Femur (tissue), 1 donor: Measurements from ENCODE around the gene BCO1.
"Not testable (repeated sequence)": the region's sequence is repeated elsewhere in the genome, so short reads cannot be mapped to it uniquely, and the experiment has no call there.

Experiments used
- DNase-seq: peaks from one replicate; pipeline ENCODE4 v3.0.0-alpha.2; 2017

The BCO1 gene

GRCh38 chr16:81238296-81239011 is at the start of gene BCO1:
Gene BCO1 (plus strand): TSS chr16:81238689. CDS start chr16:81238909, 220 bp downstream.
- DNase-seq: peak; percentile 38

- DNase-seq: peak; percentile 35
These were observed 49.3 kb upstream of the BCO1 start for GRCh38 chr16:81189100-81189664.

GRCh38 chr16:81190667-81191066 is 47.8 kb upstream of the BCO1 start:
- DNase-seq: no peak

GRCh38 chr16:81195885-81196534 is 42.5 kb upstream of the BCO1 start:
- no peak for DNase-seq

- DNase-seq: no peak
These were observed 39.9 kb upstream of the BCO1 start for GRCh38 chr16:81198635-81199034.

- DNase-seq: no peak
These were observed 37.2 kb upstream of the BCO1 start for GRCh38 chr16:81201267-81201666.

- DNase-seq: peak; percentile 53
These were observed 33.5 kb upstream of the BCO1 start for GRCh38 chr16:81204798-81205680.

GRCh38 chr16:81207076-81207475 is 31.4 kb upstream of the BCO1 start:
- DNase-seq: no peak

GRCh38 chr16:81210807-81211206 is 27.7 kb upstream of the BCO1 start:
- DNase-seq: no peak

GRCh38 chr16:81212830-81213465 is 25.5 kb upstream of the BCO1 start:
- DNase-seq: no peak

GRCh38 chr16:81214745-81215166 is 23.7 kb upstream of the BCO1 start:
- DNase-seq: no peak

- DNase-seq: no peak
These were observed 22.4 kb upstream of the BCO1 start for GRCh38 chr16:81216114-81216513.

GRCh38 chr16:81216706-81217105 is 21.8 kb upstream of the BCO1 start:
- DNase-seq: no peak

GRCh38 chr16:81219151-81219550 is 19.3 kb upstream of the BCO1 start:
- DNase-seq: no peak

- DNase-seq: no peak
These were observed 18.1 kb upstream of the BCO1 start for GRCh38 chr16:81220349-81220748.

GRCh38 chr16:81221731-81222130 is 16.8 kb upstream of the BCO1 start:
- no peak for DNase-seq

GRCh38 chr16:81224824-81225223 is 13.7 kb upstream of the BCO1 start:
- no peak for DNase-seq

GRCh38 chr16:81225697-81226096 is 12.8 kb upstream of the BCO1 start:
- not testable (repeated sequence) for DNase-seq

GRCh38 chr16:81227785-81228184 is 10.7 kb upstream of the BCO1 start:
- no peak for DNase-seq

GRCh38 chr16:81229811-81230210 is 8.7 kb upstream of the BCO1 start:
- no peak for DNase-seq

GRCh38 chr16:81231014-81231413 is 7.5 kb upstream of the BCO1 start:
- DNase-seq: no peak

GRCh38 chr16:81232740-81233367 is 5.6 kb upstream of the BCO1 start:
- DNase-seq: no peak
